ENCODE results near the gene TRAK1. TPM values are rescaled to one million over a fixed set of nuclear protein-coding genes. Genes with fewer than 3 reads are reported as not detected.

Gene TRAK1
- total RNA-seq, 1 donor from 2014 or later: 50.7 TPM

GRCh38 chr3:42247576-42248027 lies 156.4 kb downstream of the TRAK1 start:
- peak; percentile 79 for TF ChIP-seq CTCF (IDR thresholded peaks at IDR 0.05; ENCODE audit: unreplicated experiment)
- Mint-ChIP-seq H3K9me3 (no peaks in the 10 kb centered on the region), H3K27me3 (ENCODE audit: low read depth) (peaks cover 69% of the 10 kb centered on the region), H3K4me3 (no peak overlapping the region), H3K36me3 (no peaks in the 10 kb centered on the region), H3K4me1 (no peaks in the 10 kb centered on the region), H3K27ac (no peak overlapping the region)
- DNase-seq (ENCODE audit: low spot score in 2 of 2, unreplicated experiment in 2 of 2): peak in 1 of 2 experiments; percentile 75

- H3K27me3 Mint-ChIP-seq (ENCODE audit: low read depth): peaks cover 81% of the 10 kb centered on the region
- H3K36me3 Mint-ChIP-seq: no peaks in the 10 kb centered on the region
- H3K4me3 Mint-ChIP-seq: no peak overlapping the region
- DNase-seq (ENCODE audit: low spot score in 2 of 2, unreplicated experiment in 2 of 2): no peak
- TF ChIP-seq CTCF (IDR thresholded peaks at IDR 0.05; ENCODE audit: unreplicated experiment): no peak
- H3K9me3 Mint-ChIP-seq: no peaks in the 10 kb centered on the region
- no peak overlapping the region for H3K27ac Mint-ChIP-seq
- H3K4me1 Mint-ChIP-seq: no peaks in the 10 kb centered on the region
Measured at GRCh38 chr3:42250761-42251160, 159.6 kb downstream of the TRAK1 start.

GRCh38 chr3:42254566-42254965 lies 163.4 kb downstream of the TRAK1 start:
- no peak for DNase-seq (ENCODE audit: low spot score in 2 of 2, unreplicated experiment in 2 of 2)
- H3K27me3 Mint-ChIP-seq (ENCODE audit: low read depth): peaks cover 61% of the 10 kb centered on the region
- no peak for TF ChIP-seq CTCF (IDR thresholded peaks at IDR 0.05; ENCODE audit: unreplicated experiment)
- H3K36me3 Mint-ChIP-seq: no peaks in the 10 kb centered on the region
- H3K27ac Mint-ChIP-seq: no peak overlapping the region
- no peak overlapping the region for H3K4me3 Mint-ChIP-seq
- H3K9me3 Mint-ChIP-seq: no peaks in the 10 kb centered on the region
- no peaks in the 10 kb centered on the region for H3K4me1 Mint-ChIP-seq

- peaks cover 67% of the 10 kb centered on the region for H3K27me3 Mint-ChIP-seq (ENCODE audit: low read depth)
- no peaks in the 10 kb centered on the region for H3K4me1 Mint-ChIP-seq
- TF ChIP-seq CTCF (IDR thresholded peaks at IDR 0.05; ENCODE audit: unreplicated experiment): no peak
- no peaks in the 10 kb centered on the region for H3K36me3 Mint-ChIP-seq
- DNase-seq (ENCODE audit: low spot score in 2 of 2, unreplicated experiment in 2 of 2): no peak
- H3K27ac Mint-ChIP-seq: no peak overlapping the region
- H3K9me3 Mint-ChIP-seq: no peaks in the 10 kb centered on the region
- H3K4me3 Mint-ChIP-seq: no peak overlapping the region
Measured at GRCh38 chr3:42256135-42256819, 165.1 kb downstream of the TRAK1 start.

GRCh38 chr3:42257007-42257406 lies 165.8 kb downstream of the TRAK1 start:
- no peak for TF ChIP-seq CTCF (IDR thresholded peaks at IDR 0.05; ENCODE audit: unreplicated experiment)
- Mint-ChIP-seq H3K4me1 (no peaks in the 10 kb centered on the region), H3K27me3 (ENCODE audit: low read depth) (peaks cover 67% of the 10 kb centered on the region), H3K27ac (no peak overlapping the region), H3K4me3 (no peak overlapping the region), H3K36me3 (no peaks in the 10 kb centered on the region), H3K9me3 (no peaks in the 10 kb centered on the region)
- DNase-seq (ENCODE audit: low spot score in 2 of 2, unreplicated experiment in 2 of 2): no peak

Measured in mesothelial cell of epicardium (in vitro differentiated cells).